RKO (cell line): ENCODE measurements around the gene KREMEN1.

Experiments used
- DNase-seq: peaks from one replicate; pipeline ENCODE4 v3.0.0-alpha.2; 2016; ENCODE audit warnings: low spot score

The KREMEN1 gene

GRCh38 chr22:29190051-29190450 lies 117.2 kb downstream of the KREMEN1 start:
- DNase-seq, result no peak

- no peak for DNase-seq
Measured at GRCh38 chr22:29190918-29191317, 118.1 kb downstream of the KREMEN1 start.

GRCh38 chr22:29193021-29193420 lies 120.2 kb downstream of the KREMEN1 start:
- no peak for DNase-seq

- DNase-seq, result no peak
Measured at GRCh38 chr22:29194184-29194583, 121.3 kb downstream of the KREMEN1 start.

DNA sequence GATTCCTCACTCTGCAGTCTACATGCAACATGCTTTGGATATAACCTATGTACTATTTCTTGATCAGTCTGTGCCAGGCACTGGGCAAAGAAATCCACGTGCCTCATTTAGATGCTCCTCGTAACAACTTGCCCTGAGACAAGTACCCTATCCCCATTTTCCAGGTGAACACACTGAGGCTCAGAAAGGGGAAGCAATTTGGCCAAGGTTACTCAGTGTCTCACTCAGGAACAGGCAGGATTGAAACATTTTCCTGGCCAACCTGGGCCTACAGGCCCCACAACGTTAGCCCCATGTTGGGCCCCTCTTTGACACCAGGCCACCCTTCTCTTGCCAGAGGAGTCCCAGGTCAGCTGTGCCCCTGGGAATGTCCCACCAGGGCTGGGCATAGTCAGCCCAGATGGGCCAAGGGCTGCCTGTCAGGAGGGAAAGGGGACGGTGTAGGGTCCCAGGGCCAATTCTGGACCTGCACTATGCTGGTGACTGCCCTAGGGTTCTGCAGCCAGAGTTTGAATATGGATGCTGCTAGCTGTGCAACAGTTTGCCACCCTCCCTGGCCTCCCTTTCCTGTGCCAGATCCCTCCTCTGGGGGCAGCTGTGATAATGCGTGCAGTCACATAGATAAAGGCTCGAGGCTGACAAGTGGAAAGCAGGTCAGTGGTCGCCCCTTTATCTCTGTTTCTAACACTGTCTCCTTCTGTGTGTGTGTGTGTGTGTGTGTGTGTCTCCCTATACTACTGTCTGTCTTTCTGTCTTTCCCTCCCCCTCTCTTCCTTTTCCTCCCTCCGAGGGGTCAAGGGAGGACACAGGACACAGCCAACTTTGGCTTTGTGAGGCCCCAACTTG lies 122.5 kb downstream of the KREMEN1 start:
- no peak for DNase-seq

DNA sequence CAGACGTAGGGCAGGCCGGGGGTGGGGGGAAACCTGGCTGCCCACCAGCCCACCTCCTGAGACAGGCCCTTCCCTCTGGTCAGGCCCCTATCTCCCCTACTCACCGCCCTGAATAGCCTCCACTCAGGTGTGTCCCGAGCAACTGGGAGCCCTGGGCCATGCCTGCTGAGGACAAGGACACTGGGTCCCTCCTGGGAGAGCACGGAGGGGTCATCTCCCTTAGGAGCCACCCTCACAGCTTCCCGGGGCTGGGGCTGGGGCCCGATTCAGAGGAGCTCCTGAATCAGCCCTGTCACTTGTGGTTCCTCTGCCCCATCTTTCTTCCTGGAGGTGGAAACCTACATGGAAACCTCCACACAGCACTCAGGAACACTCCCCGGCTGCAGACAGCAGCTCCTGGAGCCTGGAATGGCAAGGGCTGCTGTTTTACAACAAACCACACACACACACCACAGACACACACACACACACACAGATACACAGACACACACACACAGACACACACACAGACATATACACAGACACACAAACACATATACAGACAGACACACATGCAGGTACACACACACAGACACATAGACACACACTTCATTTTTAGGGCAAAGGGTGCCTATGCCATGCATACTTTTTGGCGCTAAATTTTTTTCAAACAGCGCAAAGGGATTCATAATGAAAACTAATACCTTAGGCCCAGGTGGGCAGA lies 123.3 kb downstream of the KREMEN1 start:
- DNase-seq, result no peak

- DNase-seq, result no peak
Measured at GRCh38 chr22:29197096-29197495, 124.3 kb downstream of the KREMEN1 start.

- DNase-seq, result no peak
Measured at GRCh38 chr22:29198240-29198639, 125.4 kb downstream of the KREMEN1 start.

DNA sequence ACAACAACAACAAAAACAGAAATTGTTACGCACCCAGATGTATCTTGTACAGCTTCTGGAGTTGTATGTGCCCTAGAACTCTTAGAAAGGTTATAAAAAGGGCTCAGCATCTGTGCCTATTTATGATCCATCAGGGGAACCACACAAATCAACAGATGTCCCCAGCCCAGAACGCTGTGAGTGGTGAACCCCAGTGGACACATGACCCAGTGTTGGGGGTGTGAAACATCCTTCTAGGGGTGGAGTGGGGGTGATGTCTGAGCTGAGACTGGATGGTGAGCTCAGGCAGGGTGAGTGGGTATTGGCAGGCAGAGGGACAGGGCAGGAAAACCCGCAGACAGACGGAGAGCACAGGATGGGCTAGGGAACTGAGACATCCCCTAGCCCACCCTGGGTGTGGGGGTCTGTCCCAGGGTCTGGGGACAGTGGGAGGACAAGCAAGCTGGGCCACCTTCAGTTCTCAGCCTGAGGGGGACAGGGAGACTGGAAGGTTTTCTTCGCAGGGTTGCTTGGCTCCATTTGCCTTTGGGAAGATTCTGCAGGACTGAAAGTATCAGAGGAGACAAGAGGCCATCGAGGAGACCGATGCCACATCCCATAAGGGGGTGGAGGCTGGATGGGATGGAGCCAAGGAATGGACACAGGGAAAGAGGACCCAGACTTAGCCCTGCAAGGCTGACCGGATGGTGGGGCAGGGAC lies 127.0 kb downstream of the KREMEN1 start:
- no peak for DNase-seq

DNA sequence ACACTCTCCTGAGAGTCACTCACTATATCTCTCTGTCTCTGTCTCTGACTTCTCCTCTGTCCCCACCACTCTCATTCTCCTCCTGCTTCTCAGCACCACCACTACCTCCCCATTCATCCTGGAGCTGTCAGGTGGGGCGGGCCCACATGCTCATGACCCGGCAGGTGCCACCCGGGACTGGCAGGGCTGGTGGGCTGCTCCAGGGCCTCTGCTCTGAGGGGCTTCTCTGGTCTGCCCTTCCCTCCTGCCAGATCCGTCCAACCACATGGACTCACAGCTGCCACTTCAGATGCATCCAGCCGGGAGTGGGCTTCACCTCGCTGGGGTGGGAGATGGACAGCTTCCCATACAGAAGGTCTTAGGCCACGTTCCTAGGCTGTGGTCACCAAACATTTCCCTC lies 128.1 kb downstream of the KREMEN1 start:
- no peak for DNase-seq

GRCh38 chr22:29201782-29202181 lies 128.9 kb downstream of the KREMEN1 start:
- no peak for DNase-seq

DNA sequence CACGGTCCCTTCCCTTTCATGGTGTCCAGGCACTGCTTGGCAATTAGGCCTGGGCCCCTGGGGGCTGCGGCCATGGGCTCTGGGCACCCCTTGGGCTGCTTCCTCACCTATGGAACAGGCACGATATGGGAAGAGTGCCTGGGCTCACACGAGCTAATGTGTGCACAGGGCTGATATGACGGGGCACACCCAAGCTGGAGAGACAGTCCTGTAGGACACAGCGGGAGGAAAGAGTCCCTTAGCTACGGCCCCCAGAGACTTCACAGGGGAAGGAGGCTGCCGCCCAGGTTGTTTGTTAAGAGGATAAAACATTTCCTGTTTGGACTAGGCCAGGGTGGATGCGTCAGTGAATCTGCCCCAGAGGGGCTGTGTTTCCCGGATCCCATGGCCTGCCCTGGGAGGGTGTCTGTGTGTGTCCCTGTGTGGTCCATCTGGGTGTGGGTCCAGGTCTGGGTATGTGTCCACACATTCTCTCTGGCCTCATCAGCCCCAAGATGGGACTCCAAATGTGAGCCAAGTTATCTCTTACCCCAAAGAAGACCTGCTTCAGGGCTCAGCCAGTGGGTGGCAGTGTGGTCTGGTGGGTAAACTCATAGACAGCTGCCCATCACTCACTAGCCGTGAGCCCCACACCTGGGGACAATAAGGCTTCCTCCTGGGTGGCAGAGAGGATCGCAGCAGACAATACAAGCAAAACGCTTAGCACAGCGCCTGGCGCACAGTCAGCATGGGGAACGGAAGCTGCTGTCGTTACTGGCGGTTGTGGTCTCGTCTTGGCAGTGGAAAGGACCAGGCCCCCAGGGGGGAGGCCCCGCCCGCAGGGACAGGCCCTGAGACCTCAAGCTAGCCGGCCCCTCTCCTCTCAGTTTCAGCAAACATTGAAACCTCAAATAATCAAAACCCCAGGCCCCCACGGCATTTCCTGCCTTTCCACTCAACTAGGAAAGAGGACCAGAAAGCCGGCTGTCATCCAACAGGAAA lies 129.7 kb downstream of the KREMEN1 start:
- DNase-seq, result no peak

GRCh38 chr22:29203488-29204454 lies 130.9 kb downstream of the KREMEN1 start:
- no peak for DNase-seq

DNA sequence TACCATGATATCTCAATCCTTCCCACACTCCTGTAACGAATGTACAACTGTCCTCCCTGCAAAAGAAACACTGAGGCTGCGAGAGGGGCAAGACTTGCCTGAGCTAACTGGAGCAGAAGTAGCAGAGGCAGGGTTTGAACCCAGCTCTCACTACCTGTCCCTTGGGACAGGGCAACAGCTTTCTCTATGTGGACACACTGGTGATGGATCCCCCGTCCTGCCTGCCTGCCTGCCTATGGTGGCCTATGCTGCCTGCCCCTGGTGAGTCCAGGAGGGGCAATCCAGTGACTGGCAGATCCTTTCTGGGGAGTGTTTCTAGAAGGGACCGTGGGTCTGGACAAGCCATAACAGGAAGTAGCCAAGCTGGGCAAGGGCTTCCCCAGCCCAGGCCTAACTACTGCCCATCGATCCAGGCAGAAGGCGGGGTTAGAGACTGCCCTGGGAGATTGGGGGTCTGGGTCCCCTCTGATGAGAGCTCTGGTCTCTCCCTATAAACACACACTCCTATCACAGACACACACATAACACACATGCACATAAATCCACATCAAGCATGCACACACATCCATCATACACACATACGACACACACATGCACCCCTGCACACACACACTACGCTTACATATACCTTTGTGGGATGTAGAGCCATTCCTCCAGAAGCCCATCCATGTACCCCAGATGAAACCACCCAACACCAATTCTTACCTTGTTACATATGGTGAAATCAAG lies 131.8 kb downstream of the KREMEN1 start:
- no peak for DNase-seq

GRCh38 chr22:29205252-29205593 lies 132.4 kb downstream of the KREMEN1 start:
- no peak for DNase-seq

DNA sequence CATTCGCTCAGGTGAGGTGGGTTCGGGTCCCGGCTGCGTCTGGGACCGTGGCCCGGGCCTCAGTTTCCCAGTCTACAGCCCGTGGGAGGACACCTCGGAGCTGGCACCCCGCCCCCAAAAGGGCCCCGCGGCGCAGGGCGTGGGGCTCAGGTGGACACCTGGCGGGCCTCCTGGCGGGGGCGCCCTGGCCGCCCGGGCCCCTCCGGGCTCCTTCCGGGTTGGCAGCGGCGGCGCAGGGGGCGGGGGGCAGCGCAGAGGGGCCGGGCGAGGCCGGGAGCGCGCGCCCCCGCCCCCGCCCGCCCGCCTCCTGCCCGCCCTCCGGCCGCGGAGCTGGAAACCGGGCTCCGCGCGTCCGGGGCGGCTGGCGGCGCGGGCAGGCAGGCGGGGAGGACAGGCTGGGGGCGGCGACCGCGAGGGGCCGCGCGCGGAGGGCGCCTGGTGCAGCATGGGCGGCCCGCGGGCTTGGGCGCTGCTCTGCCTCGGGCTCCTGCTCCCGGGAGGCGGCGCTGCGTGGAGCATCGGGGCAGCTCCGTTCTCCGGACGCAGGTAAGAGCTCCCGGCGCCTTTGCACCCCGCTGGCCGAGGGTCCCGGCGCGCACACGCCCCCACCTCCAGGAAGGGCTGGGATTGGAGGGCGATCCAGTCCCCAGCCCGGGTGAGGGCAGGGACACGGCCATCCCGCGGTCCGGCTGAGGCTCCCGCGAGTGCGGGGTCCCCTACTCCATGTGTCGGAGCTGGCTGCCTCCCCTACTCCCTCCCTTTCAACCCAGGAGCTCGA lies 132.9 kb downstream of the KREMEN1 start, which contains the start of gene EMID1:
TSS of gene EMID1 (plus strand) at position 303 of the 778 bp plus-strand sequence. CDS start at position 446, 143 bp downstream.
- DNase-seq, result no peak

- no peak for DNase-seq
Measured at GRCh38 chr22:29206372-29207242, 133.8 kb downstream of the KREMEN1 start.

- DNase-seq, result no peak
Measured at GRCh38 chr22:29207243-29207550, 134.4 kb downstream of the KREMEN1 start.
